Subcutaneous abdominal adipose tissue (tissue), 5 donors: ENCODE measurements around the gene SHB.
A peak's percentile ranks its signal among the peaks of the same experiment; 100 is the strongest.
"Not testable (repeated sequence)": the region's sequence is repeated elsewhere in the genome, so short reads cannot be mapped to it uniquely, and the experiment has no call there.

ENCODE experiments used
- H3K27ac ChIP-seq: one replicate; pipeline ENCODE4 v1.7.0; 2013; ENCODE audit warnings: low read depth, mild to moderate bottlenecking, inconsistent platforms, low read length, moderate library complexity
- H3K27me3 ChIP-seq, 5 donors: one replicate each; pipeline ENCODE4 v1.7.0; 2013; ENCODE audit warnings: low read length in 5 of 5, inconsistent platforms in 1 of 5; ENCODE audit not compliant: control insufficient read depth in 5 of 5, insufficient read depth in 4 of 5
- H3K36me3 ChIP-seq, 5 donors: one replicate each; pipeline ENCODE4 v1.7.0; 2013; ENCODE audit warnings: low read length in 5 of 5; ENCODE audit not compliant: control insufficient read depth in 5 of 5, insufficient read depth in 5 of 5
- H3K4me1 ChIP-seq, 5 donors: one replicate each; pipeline ENCODE4 v1.7.0; 2013; ENCODE audit warnings: low read length in 5 of 5, mild to moderate bottlenecking in 3 of 5, moderate library complexity in 1 of 5; ENCODE audit not compliant: control insufficient read depth in 5 of 5, insufficient read depth in 5 of 5
- H3K4me3 ChIP-seq, 5 donors: one replicate each; pipeline ENCODE4 v1.7.0; 2013; ENCODE audit warnings: low read length in 5 of 5, low read depth in 1 of 5
- H3K9ac ChIP-seq, 5 donors: one replicate each; pipeline ENCODE4 v1.7.0; 2013; ENCODE audit warnings: low read length in 5 of 5, mild to moderate bottlenecking in 4 of 5, moderate library complexity in 3 of 5
- H3K9me3 ChIP-seq, 5 donors: one replicate each; pipeline ENCODE4 v1.7.0; 2013; ENCODE audit warnings: low read length in 5 of 5; ENCODE audit not compliant: control insufficient read depth in 5 of 5
- donor health status: healthy.
- donor health status: healthy.
- donor health status: healthy.
- donor health status: healthy.
- donor health status: healthy.

SHB gene

GRCh38 chr9:37909836-37910235, 159.2 kb downstream of the SHB start:
- not testable (repeated sequence) for H3K9me3 ChIP-seq, H3K27me3 ChIP-seq, H3K27ac ChIP-seq, H3K9ac ChIP-seq, H3K36me3 ChIP-seq, H3K4me3 ChIP-seq
- peaks cover 0 to 23% (median 6%) of the 10 kb centered on the region in 5 donors for H3K4me1 ChIP-seq

- H3K4me3 ChIP-seq, result no peak overlapping the region
- no peak overlapping the region for H3K27ac ChIP-seq
These were observed 159.7 kb downstream of the SHB start for GRCh38 chr9:37909326-37909725.

GRCh38 chr9:37908698-37909186, 160.3 kb downstream of the SHB start:
- H3K9me3 ChIP-seq, result no peaks in the 10 kb centered on the region
- H3K4me1 ChIP-seq, result peaks cover 0 to 21% (median 11%) of the 10 kb centered on the region in 5 donors
- H3K27ac ChIP-seq, result no peak overlapping the region
- no peaks in the 10 kb centered on the region for H3K36me3 ChIP-seq
- H3K4me3 ChIP-seq, result no peak overlapping the region
- no peak overlapping the region for H3K9ac ChIP-seq
- H3K27me3 ChIP-seq, result no peaks in the 10 kb centered on the region

More at GRCh38 chr9:37909326-37909725, 159.7 kb downstream of the SHB start:
- H3K27me3 ChIP-seq, result no peaks in the 10 kb centered on the region
- no peak overlapping the region for H3K9ac ChIP-seq
- no peaks in the 10 kb centered on the region for H3K36me3 ChIP-seq
- no peaks in the 10 kb centered on the region for H3K9me3 ChIP-seq
- peaks cover 0 to 26% (median 11%) of the 10 kb centered on the region in 5 donors for H3K4me1 ChIP-seq

DNA sequence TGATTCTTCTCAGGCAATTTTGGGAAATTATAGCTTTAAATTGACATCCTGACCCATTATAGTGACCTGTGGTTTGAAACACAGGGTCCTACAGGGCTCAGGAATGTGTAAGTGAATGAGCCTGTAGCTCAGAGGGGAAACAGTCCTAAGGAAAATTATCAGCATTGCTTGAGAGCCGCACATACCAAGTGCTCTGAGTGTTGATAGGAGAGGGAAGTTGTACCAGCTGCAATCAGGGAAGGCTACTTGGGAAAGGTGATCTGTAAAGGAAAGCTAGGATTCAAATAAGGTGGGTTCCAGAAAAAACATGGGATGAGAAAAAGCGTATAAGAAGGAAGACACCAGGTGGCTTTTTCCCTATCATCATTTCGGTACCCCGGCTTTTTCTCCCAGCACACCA, 160.7 kb downstream of the SHB start:
- peaks cover 0 to 23% (median 12%) of the 10 kb centered on the region in 5 donors for H3K4me1 ChIP-seq
- H3K9ac ChIP-seq, result no peak overlapping the region
- no peak overlapping the region for H3K27ac ChIP-seq
- no peaks in the 10 kb centered on the region for H3K27me3 ChIP-seq
- H3K36me3 ChIP-seq, result no peaks in the 10 kb centered on the region
- H3K4me3 ChIP-seq, result no peak overlapping the region
- no peaks in the 10 kb centered on the region for H3K9me3 ChIP-seq

- no peaks in the 10 kb centered on the region for H3K36me3 ChIP-seq
- H3K4me3 ChIP-seq, result no peak overlapping the region
- no peak overlapping the region for H3K27ac ChIP-seq
- H3K9ac ChIP-seq, result no peak overlapping the region
- no peaks in the 10 kb centered on the region for H3K9me3 ChIP-seq
- H3K4me1 ChIP-seq, result peaks cover 5 to 36% (median 30%) of the 10 kb centered on the region in 5 donors
- H3K27me3 ChIP-seq, result no peaks in the 10 kb centered on the region
These were observed 162.5 kb downstream of the SHB start for GRCh38 chr9:37906312-37907239.

DNA sequence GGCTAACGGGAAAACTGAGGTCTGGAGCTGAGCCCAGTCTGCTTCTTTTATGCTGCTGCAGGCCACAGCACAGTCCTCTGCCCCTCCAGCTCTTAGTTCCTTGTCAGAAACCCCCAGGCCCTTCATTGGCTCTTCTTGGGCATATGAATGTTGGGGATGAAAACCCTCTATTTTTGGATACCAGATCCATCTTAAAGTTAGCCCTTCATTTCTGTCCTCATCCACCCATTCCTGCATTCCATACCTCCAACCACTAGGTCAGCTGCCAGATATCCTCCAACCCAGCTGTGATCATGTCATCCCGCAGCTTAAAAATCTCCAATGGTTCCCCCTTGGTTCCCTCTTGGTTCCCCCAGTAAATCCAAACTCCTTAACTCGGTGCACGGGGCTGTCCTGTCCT, 163.3 kb downstream of the SHB start:
- no peak overlapping the region for H3K4me3 ChIP-seq
- H3K4me1 ChIP-seq, result peaks cover 5 to 36% (median 35%) of the 10 kb centered on the region in 5 donors
- no peak overlapping the region for H3K27ac ChIP-seq
- no peak overlapping the region for H3K9ac ChIP-seq
- no peaks in the 10 kb centered on the region for H3K27me3 ChIP-seq
- H3K36me3 ChIP-seq, result no peaks in the 10 kb centered on the region
- H3K9me3 ChIP-seq, result no peaks in the 10 kb centered on the region

DNA sequence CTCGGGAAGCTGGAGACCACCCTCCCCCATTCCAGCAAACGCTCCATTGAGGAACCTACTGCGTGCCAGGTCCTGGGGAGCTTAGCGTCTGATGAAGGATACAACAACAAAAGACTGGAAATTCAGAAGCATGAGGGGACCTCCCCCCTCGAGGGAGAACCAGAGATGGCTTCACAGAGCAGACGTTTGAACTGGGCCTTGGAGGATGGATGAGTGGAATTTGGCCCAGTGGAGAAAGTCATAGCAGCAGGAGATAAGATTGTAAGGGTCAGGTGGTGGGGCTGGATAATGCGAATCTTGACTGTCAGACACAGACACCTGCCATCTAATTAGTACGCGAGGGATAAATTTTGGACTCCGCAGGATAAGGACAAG, 163.9 kb downstream of the SHB start:
- Histone ChIP-seq H3K27me3 (no peaks in the 10 kb centered on the region), H3K4me1 (peaks cover 5 to 40% (median 38%) of the 10 kb centered on the region in 5 donors), H3K4me3 (peak overlapping the region; percentile 26 to 95 (median 85)), H3K9me3 (no peaks in the 10 kb centered on the region), H3K27ac (no peak overlapping the region), H3K36me3 (no peaks in the 10 kb centered on the region), H3K9ac (peak overlapping the region in 4 of 5 donors; percentile 33 to 94 (median 90))

DNA sequence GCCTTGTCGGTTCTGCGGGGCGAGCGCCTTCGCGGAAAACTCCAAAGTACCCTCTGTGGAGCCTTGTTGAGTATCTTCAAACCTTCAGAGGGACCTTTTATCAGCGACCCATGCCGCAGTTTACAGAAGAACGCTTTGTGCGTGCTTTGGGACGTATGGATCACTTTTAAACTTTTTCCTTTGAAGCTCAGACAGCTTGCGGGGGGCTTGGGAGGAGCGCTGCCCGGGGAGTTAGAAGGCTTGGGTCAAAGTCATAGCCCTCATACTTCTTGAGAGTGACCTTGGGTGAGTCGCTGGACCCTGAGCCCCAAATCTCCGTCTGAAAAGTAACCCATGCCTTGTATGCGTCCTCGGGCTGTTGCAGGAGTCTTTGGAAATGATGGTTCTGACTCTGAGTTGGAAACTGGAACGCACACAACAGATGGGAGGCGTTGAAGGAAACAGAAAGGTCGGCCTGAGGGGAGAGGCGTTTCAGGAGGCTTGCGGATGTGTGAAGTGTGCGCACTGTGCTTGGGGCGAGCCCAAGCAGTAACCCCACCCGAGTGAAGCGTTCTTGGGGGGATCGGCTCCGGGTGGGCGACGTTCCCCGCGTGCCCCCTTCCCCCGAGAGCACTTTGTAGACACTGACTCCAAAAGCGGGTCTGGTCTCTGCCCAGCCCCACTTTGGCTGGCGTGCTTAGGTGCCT, 164.4 kb downstream of the SHB start:
- Histone ChIP-seq H3K36me3 (peaks cover 0 to under 1% (median 0%) of the 10 kb centered on the region in 5 donors), H3K9ac (peak overlapping the region; percentile 56 to 94 (median 93)), H3K4me1 (peaks cover 5 to 40% (median 38%) of the 10 kb centered on the region in 5 donors), H3K9me3 (no peaks in the 10 kb centered on the region), H3K27ac (peak overlapping the region; percentile 95), H3K4me3 (peak overlapping the region; percentile 84 to 95 (median 85)), H3K27me3 (no peaks in the 10 kb centered on the region)

DNA sequence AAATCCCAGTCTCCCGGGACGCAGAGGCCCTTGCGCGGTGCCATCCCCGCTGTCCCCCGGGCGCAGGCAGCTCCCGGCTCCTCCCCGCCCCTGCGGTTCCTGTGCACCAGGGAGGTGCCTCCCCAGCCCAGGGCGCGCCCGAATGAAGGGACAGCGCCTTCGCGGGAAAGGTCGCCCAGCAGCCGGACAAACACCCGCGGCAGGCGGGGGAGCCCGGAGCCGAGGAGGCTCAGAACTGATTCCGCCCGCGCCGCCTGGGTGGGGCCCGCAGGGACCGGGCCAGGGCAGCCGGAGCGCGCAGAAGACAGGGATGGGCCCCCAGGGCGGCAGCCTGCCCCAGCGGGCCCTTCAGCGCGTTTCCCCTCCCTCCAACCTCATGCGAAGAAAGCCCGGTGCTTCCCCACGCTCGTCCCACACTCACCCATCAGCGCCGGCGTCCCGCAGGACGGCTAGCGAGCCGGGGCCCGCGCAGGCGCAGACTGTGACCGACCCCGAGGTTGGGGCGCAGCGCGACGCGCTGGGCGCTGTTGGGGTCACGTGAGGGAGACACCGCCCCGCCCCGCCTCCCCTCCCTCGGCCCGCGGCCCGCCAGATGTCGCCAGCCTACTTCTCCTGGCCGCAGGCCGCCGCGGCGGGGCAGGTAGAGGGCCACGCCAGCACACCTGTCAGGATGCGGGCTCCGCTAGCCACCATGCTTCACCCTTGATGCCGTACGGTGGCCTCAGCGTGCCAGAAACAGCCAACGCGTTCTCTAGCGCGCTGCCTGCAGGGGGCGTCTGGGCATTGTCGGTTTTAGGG, 165.2 kb downstream of the SHB start, which contains the start of gene SLC25A51:
SLC25A51 (minus strand) TSS at position 481 of the 798 bp plus-strand sequence. CDS start 15,577 bp downstream, outside the sequence.
- peaks cover 3 to 8% (median 6%) of the 10 kb centered on the region in 5 donors for H3K36me3 ChIP-seq
- H3K4me1 ChIP-seq, result peaks cover 5 to 45% (median 40%) of the 10 kb centered on the region in 5 donors
- H3K27ac ChIP-seq, result peak within 1 kb of the TSS; percentile 95
- peak within 1 kb of the TSS; percentile 85 to 95 (median 94) for H3K4me3 ChIP-seq
- H3K9me3 ChIP-seq, result no peaks in the 10 kb centered on the region
- H3K27me3 ChIP-seq, result no peaks in the 10 kb centered on the region
- H3K9ac ChIP-seq, result peak within 1 kb of the TSS; percentile 86 to 100 (median 94)
